ENCODE measurements around the gene SLC16A2. TPM values are rescaled to one million over a fixed set of nuclear protein-coding genes. Genes with fewer than 3 reads are reported as not detected.

The SLC16A2 gene
- total and polyA plus RNA-seq, 7 donors, result 0.23 to 10.5 (median 5.3) TPM

DNA sequence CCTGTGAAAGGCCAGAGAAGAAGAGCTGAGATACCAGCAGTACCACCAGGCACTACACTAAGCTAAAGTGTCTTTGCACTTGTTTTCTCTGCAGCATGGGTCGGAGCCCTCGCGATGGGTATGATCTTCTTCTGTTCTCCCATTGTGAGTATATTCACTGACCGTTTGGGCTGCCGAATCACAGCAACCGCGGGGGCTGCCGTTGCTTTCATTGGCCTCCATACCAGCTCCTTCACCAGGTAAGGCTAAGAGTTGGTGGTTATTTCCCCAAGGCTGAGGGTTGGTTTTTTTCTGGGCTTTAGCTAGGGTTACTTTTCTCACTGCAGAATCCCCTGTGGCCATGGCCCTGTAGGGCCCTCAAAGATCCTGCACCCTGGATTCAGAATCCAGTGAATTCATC lies 99.6 kb downstream of the SLC16A2 start:
- Histone ChIP-seq H3K4me3 (no peak overlapping the region), H3K27me3 (no peaks in the 10 kb centered on the region), H3K27ac (peak overlapping the region in 1 of 4 donors; percentile 62), H3K4me1 (peaks cover 0 to 7% (median 0%) of the 10 kb centered on the region in 4 donors), H3K9me3 (no peaks in the 10 kb centered on the region), H3K36me3 (no peaks in the 10 kb centered on the region)
- 96 to 97% methylated on average over 8 of the region's 8 CpGs for WGBS, 2 donors
- DNase-seq, result no peak
- TF ChIP-seq EP300 (IDR thresholded peaks at IDR 0.05) (no peak), POLR2A (IDR thresholded peaks at IDR 0.05) (no peak), POLR2AphosphoS5 (IDR thresholded peaks at IDR 0.05) (no peak)
- TF ChIP-seq, protein P1, sequence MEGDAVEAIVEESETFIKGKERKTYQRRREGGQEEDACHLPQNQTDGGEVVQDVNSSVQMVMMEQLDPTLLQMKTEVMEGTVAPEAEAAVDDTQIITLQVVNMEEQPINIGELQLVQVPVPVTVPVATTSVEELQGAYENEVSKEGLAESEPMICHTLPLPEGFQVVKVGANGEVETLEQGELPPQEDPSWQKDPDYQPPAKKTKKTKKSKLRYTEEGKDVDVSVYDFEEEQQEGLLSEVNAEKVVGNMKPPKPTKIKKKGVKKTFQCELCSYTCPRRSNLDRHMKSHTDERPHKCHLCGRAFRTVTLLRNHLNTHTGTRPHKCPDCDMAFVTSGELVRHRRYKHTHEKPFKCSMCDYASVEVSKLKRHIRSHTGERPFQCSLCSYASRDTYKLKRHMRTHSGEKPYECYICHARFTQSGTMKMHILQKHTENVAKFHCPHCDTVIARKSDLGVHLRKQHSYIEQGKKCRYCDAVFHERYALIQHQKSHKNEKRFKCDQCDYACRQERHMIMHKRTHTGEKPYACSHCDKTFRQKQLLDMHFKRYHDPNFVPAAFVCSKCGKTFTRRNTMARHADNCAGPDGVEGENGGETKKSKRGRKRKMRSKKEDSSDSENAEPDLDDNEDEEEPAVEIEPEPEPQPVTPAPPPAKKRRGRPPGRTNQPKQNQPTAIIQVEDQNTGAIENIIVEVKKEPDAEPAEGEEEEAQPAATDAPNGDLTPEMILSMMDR (IDR thresholded peaks at IDR 0.05), result no peak
- intact Hi-C loops (cut with DNase I), result no loop called here

DNA sequence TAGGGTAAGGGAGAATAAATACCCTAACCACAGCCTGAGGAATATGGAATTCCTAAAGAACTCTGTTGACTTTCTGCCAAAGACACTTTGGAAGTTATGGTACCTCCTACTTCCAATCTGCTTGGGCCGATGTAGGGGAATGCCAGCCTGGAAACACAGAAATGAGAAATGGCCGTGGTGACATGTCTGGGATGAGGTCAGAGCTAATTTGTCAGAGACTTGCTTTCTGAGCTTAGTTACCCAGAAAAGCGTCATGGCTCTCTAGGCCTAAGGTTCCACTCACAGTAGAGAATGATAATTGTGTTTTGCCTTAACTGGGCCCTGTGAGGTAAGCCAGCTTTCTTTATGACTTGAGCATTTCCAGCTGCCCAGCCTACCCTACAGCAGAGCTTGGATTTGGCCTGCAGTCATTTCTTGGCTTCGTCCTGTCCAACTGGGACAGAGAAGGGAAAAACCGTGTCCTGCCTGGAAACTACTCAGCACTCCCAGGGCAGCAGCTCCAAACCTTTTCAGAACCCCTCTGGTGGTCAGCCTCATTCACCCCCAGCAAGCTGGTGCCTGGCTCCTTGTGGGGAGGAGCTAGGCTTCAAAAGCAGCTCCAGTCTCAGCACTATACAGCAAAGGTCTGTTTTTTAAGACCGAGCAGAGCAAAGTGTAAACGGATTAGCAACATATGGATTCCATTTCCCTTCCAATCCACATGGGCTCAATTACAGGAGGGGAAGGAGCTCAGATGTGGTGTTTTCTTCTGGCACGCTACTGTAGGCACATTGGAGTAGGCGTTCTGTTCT lies 100.9 kb downstream of the SLC16A2 start:
- intact Hi-C loops (cut with DNase I), result no loop called here
- H3K4me3 ChIP-seq, result no peak overlapping the region
- H3K4me1 ChIP-seq, result peaks cover 0 to 7% (median 0%) of the 10 kb centered on the region in 4 donors
- no peaks in the 10 kb centered on the region for H3K36me3 ChIP-seq
- TF ChIP-seq POLR2AphosphoS5 (IDR thresholded peaks at IDR 0.05), result peak in 3 of 4 donors; percentile 34 to 48 (median 35)
- TF ChIP-seq POLR2A (IDR thresholded peaks at IDR 0.05), result no peak
- TF ChIP-seq, protein P1 (IDR thresholded peaks at IDR 0.05), result no peak
- peak overlapping the region in 3 of 4 donors; percentile 31 to 62 (median 40) for H3K27ac ChIP-seq
- no peaks in the 10 kb centered on the region for H3K27me3 ChIP-seq
- 79 to 84% methylated on average over 9 of the region's 9 CpGs for WGBS, 2 donors
- DNase-seq, result peak; percentile 81
- no peaks in the 10 kb centered on the region for H3K9me3 ChIP-seq

GRCh38 chrX:74523224-74523623 lies 101.9 kb downstream of the SLC16A2 start:
- Histone ChIP-seq H3K27ac (peak overlapping the region in 1 of 4 donors; percentile 62), H3K36me3 (no peaks in the 10 kb centered on the region), H3K4me3 (no peak overlapping the region), H3K27me3 (no peaks in the 10 kb centered on the region), H3K4me1 (peaks cover 0 to 7% (median 0%) of the 10 kb centered on the region in 4 donors), H3K9me3 (no peaks in the 10 kb centered on the region)
- 86% methylated on average over 1 of the region's 1 CpG for WGBS, 2 donors
- DNase-seq, result no peak
- intact Hi-C loops (cut with DNase I), result no loop called here
- no peak for TF ChIP-seq EP300 (IDR thresholded peaks at IDR 0.05)
- TF ChIP-seq, protein P1 (IDR thresholded peaks at IDR 0.05), result no peak
- TF ChIP-seq POLR2AphosphoS5 (IDR thresholded peaks at IDR 0.05), result no peak
- TF ChIP-seq POLR2A (IDR thresholded peaks at IDR 0.05), result no peak

- Histone ChIP-seq H3K4me3 (no peak overlapping the region), H3K36me3 (no peaks in the 10 kb centered on the region), H3K4me1 (peaks cover 0 to 7% (median 0%) of the 10 kb centered on the region in 4 donors), H3K27me3 (no peaks in the 10 kb centered on the region), H3K9me3 (no peaks in the 10 kb centered on the region), H3K27ac (no peak overlapping the region)
- TF ChIP-seq POLR2A (IDR thresholded peaks at IDR 0.05) (no peak), POLR2AphosphoS5 (IDR thresholded peaks at IDR 0.05) (no peak), EP300 (IDR thresholded peaks at IDR 0.05) (no peak)
- TF ChIP-seq, protein P1 (IDR thresholded peaks at IDR 0.05), result no peak
- intact Hi-C loops (cut with DNase I), result no loop called here
- 96% methylated on average over 13 of the region's 13 CpGs for WGBS, 2 donors
- no peak for DNase-seq
Measured at GRCh38 chrX:74523870-74524735, 102.8 kb downstream of the SLC16A2 start.
